ENCODE results near the gene MYO5C.

The MYO5C gene

GRCh38 chr15:52278636-52279367 lies 16.8 kb downstream of the MYO5C start:
- no peak for DNase-seq

GRCh38 chr15:52278135-52278534 lies 17.5 kb downstream of the MYO5C start:
- DNase-seq = no peak

- DNase-seq = no peak
These were observed 18.0 kb downstream of the MYO5C start for GRCh38 chr15:52277575-52277974.

DNA sequence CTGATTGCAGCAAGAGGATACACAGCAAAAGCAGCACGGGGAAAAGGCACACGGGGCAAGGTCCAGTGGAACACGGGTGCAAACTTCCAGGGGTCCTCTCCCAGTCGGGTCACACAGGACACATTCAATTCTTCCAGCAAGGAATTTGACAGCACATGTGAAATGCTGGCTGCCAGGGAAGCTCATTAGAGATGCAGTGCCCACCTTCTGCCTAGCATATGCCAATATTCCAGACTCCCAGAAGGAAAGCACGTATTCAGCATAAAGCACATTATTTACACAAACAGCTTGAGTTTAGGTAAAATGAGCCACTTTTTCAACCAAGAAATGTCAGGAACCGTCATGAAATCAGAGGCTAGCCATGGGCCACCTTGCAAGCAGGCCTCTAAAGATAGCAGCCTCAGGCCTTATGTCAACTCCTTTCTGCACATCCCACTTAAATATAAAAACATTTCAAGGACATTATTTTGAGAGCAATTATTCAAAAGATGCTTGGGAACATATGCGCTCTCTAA lies 19.3 kb downstream of the MYO5C start:
- DNase-seq = no peak

- DNase-seq = no peak
These were observed 31.9 kb downstream of the MYO5C start for GRCh38 chr15:52263563-52264282.

DNA sequence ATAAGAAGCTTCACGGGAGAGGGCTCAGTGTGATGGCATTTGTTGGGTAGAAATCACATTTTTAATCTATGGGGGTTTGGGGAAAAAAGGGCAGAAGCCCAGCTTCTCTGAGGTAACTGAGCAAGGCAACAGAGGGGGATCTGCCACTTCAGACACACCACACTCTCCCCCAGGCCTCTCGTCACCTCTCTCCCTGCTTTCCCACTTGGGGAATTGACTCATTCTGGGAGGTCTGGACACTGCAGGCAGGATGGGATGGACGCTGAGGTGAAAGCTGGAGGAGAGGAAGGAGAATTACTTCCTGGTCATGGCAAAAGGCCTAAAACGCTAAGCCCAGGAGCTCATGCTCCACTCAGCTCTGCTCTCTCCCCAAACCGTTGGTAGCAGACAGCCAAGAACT lies 33.2 kb downstream of the MYO5C start:
- DNase-seq = no peak

- no peak for DNase-seq
These were observed 33.9 kb downstream of the MYO5C start for GRCh38 chr15:52261498-52262242.

DNA sequence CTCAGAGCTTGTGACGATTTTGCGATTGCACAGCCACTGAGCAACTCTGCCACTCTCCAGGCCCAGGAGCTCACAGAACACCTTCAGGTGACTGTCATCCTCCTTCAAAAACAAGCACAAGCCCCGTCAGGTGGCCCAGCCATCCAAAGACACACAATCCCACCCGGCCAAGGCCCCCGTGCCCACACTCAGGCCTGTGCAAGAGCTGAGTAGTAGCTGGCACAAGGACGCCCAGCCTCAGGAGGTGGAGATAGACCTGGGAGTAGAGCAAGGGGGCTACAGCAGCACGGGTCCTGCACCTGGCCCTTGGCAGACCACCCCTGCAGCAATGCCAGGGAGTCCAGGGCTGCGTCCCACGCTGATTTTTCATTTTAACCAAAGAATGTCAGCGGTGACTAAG lies 34.6 kb downstream of the MYO5C start:
- no peak for DNase-seq

GRCh38 chr15:52259503-52259902 lies 36.1 kb downstream of the MYO5C start:
- DNase-seq = no peak

DNA sequence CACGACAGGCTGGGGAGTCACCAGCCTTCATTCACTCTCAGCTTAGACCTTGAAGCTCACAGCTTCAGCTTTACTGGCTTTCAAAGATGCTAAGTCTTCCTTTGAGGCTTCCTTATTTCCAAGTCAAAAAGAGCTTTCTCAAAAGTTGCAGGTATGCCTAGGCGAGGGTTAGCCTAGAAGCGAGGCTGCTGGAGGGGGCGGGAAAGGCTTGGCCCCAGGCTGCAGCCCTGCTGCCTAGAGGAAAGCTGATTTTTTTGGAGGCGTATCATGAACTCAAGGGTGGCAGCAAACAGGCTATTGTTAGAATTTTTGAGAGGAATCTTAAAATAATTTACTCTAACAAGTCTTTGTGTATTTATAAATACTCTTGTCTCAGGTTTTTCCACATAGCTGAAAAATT lies 37.1 kb downstream of the MYO5C start:
- no peak for DNase-seq

DNA sequence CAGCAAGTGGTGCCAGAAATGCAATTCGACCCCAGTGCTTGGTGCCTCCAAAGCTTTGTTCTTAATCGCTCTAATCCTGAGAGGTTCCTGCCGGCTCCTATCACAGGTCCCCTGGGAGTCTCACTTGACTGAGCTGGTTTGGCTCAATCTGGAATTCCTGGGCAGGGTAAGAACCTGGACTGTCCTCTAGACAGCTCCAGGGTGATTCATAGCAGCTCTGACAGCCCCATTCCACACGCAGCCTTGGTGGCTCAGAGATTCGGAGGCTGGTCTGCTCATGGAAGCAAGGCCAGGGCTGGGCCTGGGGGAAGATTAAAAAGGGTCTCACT lies 37.9 kb downstream of the MYO5C start:
- no peak for DNase-seq

GRCh38 chr15:52256930-52257733 lies 38.5 kb downstream of the MYO5C start:
- no peak for DNase-seq

- no peak for DNase-seq
These were observed 39.2 kb downstream of the MYO5C start for GRCh38 chr15:52256366-52256765.

GRCh38 chr15:52255935-52256334 lies 39.7 kb downstream of the MYO5C start:
- DNase-seq = no peak

DNA sequence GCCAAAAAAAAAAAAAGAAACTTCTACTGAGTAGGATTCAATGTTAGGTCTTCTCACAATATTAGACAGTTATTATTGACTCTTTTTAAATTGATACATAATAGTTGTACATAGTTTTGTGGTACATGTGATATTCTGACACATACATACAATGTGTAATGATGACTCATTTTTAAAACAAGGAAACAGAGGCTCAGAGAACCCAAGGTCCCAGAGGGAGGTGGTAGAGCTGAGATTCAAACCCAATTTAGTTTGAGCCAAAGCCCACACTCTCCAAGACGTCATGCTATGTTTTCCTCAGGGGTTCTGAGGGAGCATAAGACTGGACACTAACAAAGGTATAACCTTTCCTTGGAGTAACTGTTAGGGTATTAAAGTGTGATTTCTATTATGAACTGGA lies 40.6 kb downstream of the MYO5C start:
- DNase-seq = no peak

GRCh38 chr15:52254391-52254790 lies 41.2 kb downstream of the MYO5C start:
- no peak for DNase-seq

DNA sequence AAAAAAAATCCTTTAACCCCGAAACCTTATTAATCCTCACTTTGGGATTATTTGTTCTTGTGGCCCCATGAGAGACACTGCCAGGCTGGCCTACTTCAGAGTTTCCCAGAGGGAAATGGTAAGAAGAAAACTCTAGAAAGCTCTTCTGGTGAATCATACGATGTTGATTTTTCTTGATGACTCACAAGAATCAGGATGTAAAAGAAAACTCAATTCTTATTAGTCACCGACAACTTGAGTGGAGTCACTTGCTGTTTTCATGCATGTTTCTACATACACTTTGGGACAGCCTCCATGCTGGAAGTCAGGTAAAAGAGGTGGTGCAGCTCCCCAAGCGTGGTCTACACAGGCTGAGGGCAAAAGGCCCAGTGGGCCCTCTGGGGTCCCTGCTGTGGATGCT lies 42.8 kb downstream of the MYO5C start:
- DNase-seq = no peak

- DNase-seq = no peak
These were observed 44.3 kb downstream of the MYO5C start for GRCh38 chr15:52251144-52251860.

GRCh38 chr15:52247461-52247860 lies 48.1 kb downstream of the MYO5C start:
- DNase-seq = no peak

GRCh38 chr15:52246686-52247431 lies 48.7 kb downstream of the MYO5C start:
- DNase-seq = no peak

Measured in GOT3 (cell line).